ENCODE results near the gene TP53BP1. TPM values are rescaled to one million over a fixed set of nuclear protein-coding genes. Genes with fewer than 3 reads are reported as not detected.

TP53BP1 gene
- total and polyA plus RNA-seq, 4 donors: 2.7 to 12.0 (median 7.3) TPM

DNA sequence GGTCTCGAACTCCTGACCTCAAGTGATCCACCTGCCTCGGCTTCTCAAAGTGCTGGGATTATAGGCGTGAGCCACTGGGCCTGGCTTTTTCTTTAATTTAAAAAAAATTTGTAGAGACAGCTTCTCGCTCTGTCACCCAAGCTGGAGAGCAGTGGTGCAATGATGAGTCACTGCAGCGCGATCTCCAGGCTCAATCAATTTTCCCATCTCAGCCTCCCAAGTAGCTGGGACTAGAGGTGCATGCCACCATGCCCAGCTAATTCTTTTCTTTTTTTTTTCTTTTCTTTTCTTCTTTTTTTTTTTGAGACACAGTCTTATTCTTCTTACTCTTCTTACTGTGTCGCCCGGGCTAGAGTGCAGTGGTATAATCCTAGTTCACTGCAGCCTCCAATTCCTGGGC lies 102.2 kb downstream of the TP53BP1 start:
- no peak overlapping the region for H3K9ac ChIP-seq (ENCODE audit: low read depth in 1 of 2, low read length in 2 of 2)
- H3K36me3 ChIP-seq (ENCODE audit: control insufficient read depth in 4 of 4, insufficient read depth in 3 of 4, low read depth in 1 of 4, low read length in 3 of 4): peaks cover 8 to 35% (median 26%) of the 10 kb centered on the region in 4 donors
- no peaks in the 10 kb centered on the region for H3K9me3 ChIP-seq (ENCODE audit: control insufficient read depth in 4 of 4, low read length in 3 of 4)
- TF ChIP-seq EGR1 (IDR thresholded peaks at IDR 0.05; ENCODE audit: low read depth in 2 of 2) (no peak), YY1 (IDR thresholded peaks at IDR 0.05) (no peak), FOXA2 (IDR thresholded peaks at IDR 0.05) (no peak), ZBTB33 (IDR thresholded peaks at IDR 0.05) (no peak), HNF4G (IDR thresholded peaks at IDR 0.05) (no peak), REST (IDR thresholded peaks at IDR 0.05) (no peak), MAX (IDR thresholded peaks at IDR 0.05) (no peak), FOXA1 (IDR thresholded peaks at IDR 0.05) (no peak), TAF1 (conservative IDR thresholded peaks at IDR 0.05) (no peak), HNF4A (conservative IDR thresholded peaks at IDR 0.05) (no peak), RAD21 (IDR thresholded peaks at IDR 0.05) (no peak), JUND (IDR thresholded peaks at IDR 0.05) (no peak)
- TF ChIP-seq, protein P1, sequence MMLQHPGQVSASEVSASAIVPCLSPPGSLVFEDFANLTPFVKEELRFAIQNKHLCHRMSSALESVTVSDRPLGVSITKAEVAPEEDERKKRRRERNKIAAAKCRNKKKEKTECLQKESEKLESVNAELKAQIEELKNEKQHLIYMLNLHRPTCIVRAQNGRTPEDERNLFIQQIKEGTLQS (IDR thresholded peaks at IDR 0.05): no peak
- no peak for DNase-seq (ENCODE audit: low spot score)
- no peaks in the 10 kb centered on the region for H3K4me1 ChIP-seq (ENCODE audit: control insufficient read depth in 4 of 4, insufficient read depth in 4 of 4, low read length in 3 of 4)
- H3K27me3 ChIP-seq (ENCODE audit: control insufficient read depth in 4 of 4, insufficient read depth in 4 of 4, low read length in 3 of 4): no peaks in the 10 kb centered on the region
- H3K4me3 ChIP-seq (ENCODE audit: low read depth in 1 of 3, low read length in 3 of 3): no peak overlapping the region
- 96% methylated on average over 8 of the region's 8 CpGs for WGBS
- no peak overlapping the region for H3K27ac ChIP-seq (ENCODE audit: low read depth in 1 of 2, low read length in 2 of 2)

DNA sequence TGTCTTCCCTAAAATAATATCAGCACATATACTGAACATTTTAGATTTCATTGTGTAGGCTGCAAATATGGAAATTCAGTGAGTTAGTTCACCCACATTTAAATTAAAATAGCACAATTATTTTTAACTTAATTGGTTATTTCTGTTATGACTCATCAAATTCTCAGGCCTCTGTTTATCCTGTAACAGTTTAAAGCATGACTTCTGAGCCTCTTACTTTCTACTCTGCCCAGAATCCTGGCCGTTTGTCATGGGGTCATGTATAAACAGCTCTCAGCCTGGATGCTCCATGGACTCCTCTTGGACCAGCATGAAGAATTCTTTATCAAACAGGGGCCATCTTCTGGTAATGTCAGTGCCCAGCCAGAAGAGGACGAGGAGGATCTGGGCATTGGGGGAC lies 109.9 kb downstream of the TP53BP1 start:
- Histone ChIP-seq H3K27me3 (ENCODE audit: control insufficient read depth in 4 of 4, insufficient read depth in 4 of 4, low read length in 3 of 4) (no peaks in the 10 kb centered on the region), H3K4me1 (ENCODE audit: control insufficient read depth in 4 of 4, insufficient read depth in 4 of 4, low read length in 3 of 4) (no peaks in the 10 kb centered on the region), H3K4me3 (ENCODE audit: low read depth in 1 of 3, low read length in 3 of 3) (no peak overlapping the region), H3K27ac (ENCODE audit: low read depth in 1 of 2, low read length in 2 of 2) (no peak overlapping the region), H3K9me3 (ENCODE audit: control insufficient read depth in 4 of 4, low read length in 3 of 4) (no peaks in the 10 kb centered on the region), H3K9ac (ENCODE audit: low read depth in 1 of 2, low read length in 2 of 2) (no peak overlapping the region), H3K36me3 (ENCODE audit: control insufficient read depth in 4 of 4, insufficient read depth in 3 of 4, low read depth in 1 of 4, low read length in 3 of 4) (peaks cover 10 to 60% (median 42%) of the 10 kb centered on the region in 4 donors)
- no peak for TF ChIP-seq FOXA2 (IDR thresholded peaks at IDR 0.05)
- TF ChIP-seq, protein P2, sequence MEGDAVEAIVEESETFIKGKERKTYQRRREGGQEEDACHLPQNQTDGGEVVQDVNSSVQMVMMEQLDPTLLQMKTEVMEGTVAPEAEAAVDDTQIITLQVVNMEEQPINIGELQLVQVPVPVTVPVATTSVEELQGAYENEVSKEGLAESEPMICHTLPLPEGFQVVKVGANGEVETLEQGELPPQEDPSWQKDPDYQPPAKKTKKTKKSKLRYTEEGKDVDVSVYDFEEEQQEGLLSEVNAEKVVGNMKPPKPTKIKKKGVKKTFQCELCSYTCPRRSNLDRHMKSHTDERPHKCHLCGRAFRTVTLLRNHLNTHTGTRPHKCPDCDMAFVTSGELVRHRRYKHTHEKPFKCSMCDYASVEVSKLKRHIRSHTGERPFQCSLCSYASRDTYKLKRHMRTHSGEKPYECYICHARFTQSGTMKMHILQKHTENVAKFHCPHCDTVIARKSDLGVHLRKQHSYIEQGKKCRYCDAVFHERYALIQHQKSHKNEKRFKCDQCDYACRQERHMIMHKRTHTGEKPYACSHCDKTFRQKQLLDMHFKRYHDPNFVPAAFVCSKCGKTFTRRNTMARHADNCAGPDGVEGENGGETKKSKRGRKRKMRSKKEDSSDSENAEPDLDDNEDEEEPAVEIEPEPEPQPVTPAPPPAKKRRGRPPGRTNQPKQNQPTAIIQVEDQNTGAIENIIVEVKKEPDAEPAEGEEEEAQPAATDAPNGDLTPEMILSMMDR (IDR thresholded peaks at IDR 0.05; ENCODE audit: low read depth, low read length, missing input control): no peak
- no peak for TF ChIP-seq YY1 (IDR thresholded peaks at IDR 0.05)
- no peak for TF ChIP-seq EGR1 (IDR thresholded peaks at IDR 0.05; ENCODE audit: low read depth in 2 of 2)
- no peak for TF ChIP-seq JUND (IDR thresholded peaks at IDR 0.05)
- no peak for TF ChIP-seq REST (IDR thresholded peaks at IDR 0.05)
- no peak for TF ChIP-seq HNF4G (IDR thresholded peaks at IDR 0.05)
- WGBS: 86% methylated on average over 2 of the region's 2 CpGs
- DNase-seq (ENCODE audit: low spot score): no peak
